ENCODE measurements around the gene ANKH.

GRCh38 chr5:14900693-14901461, 29.3 kb upstream of the ANKH start:
- no peak for TF ChIP-seq MAX (IDR thresholded peaks at IDR 0.05)
- no peak for TF ChIP-seq FOXM1 (IDR thresholded peaks at IDR 0.05; ENCODE audit: borderline replicate concordance, low read depth)
- no peak for TF ChIP-seq EP300 (IDR thresholded peaks at IDR 0.05; ENCODE audit: borderline replicate concordance)
- TF ChIP-seq REST (IDR thresholded peaks at IDR 0.05; ENCODE audit: low read depth): no peak
- TF ChIP-seq TAF1 (IDR thresholded peaks at IDR 0.05; ENCODE audit: low read depth): no peak
- no peak for TF ChIP-seq NFIC (IDR thresholded peaks at IDR 0.05)
- no peak for TF ChIP-seq TEAD4 (IDR thresholded peaks at IDR 0.05)
- TF ChIP-seq YY1 (IDR thresholded peaks at IDR 0.05; ENCODE audit: low read depth): no peak
- TF ChIP-seq CEBPB (IDR thresholded peaks at IDR 0.05): no peak
- no peak for TF ChIP-seq RAD21 (IDR thresholded peaks at IDR 0.05; ENCODE audit: low read depth)
- TF ChIP-seq ZBTB7A (IDR thresholded peaks at IDR 0.05; ENCODE audit: low read depth): no peak
- TF ChIP-seq EGR1 (IDR thresholded peaks at IDR 0.05): no peak

Data from Ishikawa (cell line).